HG03575 (cell line): ENCODE results near the gene ICE1.
"Not testable (repeated sequence)": the region's sequence is repeated elsewhere in the genome, so short reads cannot be mapped to it uniquely, and the experiment has no call there.

Experiments
- ATAC-seq: cut with Tn5 transposase; IDR thresholded peaks from one replicate; pipeline ENCODE4 v1.9.1; 2021; ENCODE audit not compliant: unreplicated experiment, insufficient number of reproducible peaks, low FRiP score; ENCODE audit errors: extremely low read depth

Gene ICE1

GRCh38 chr5:5398071-5398470 lies 24.4 kb upstream of the ICE1 start:
- ATAC-seq: no peak

- ATAC-seq: no peak
These were observed 21.4 kb upstream of the ICE1 start for GRCh38 chr5:5401095-5401494.

- no peak for ATAC-seq
These were observed 18.7 kb upstream of the ICE1 start for GRCh38 chr5:5403741-5404140.

DNA sequence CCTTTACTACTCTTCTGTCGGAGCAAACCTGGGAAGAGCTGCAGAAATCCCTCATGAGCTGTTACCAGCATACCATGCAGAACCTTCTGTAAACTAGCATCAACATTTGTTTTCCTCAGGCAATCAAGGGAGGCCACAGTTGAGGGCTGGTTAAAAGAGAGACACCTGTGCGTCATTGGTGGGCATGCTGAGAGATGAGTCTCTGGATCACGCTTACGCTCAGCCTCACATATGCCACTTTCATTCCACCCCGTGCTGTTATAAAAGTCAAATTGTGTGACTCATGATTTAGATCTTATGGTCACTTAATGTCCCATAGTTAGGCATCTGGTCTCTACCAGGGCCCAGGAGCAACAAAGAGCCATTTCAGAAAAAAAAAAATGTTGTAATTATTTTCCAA lies 18.1 kb upstream of the ICE1 start:
- ATAC-seq: no peak

DNA sequence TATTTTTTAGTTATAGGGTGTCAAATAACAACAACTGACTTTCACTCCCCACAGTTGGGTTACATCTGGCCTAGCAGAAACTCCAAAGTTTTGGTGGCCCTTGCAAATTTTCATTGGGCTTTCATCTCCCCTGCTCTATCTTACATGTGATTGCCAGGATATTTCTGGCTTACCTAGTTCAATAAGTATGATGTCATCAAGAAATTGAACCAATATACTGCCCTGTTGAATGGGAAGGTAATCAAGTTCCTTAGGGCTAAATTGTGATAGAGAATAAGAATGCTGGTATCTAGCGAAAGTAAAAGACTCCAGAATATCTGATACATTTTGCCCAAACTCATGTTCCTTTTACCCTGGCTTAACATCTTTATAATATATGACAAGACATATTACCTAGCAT lies 17.0 kb upstream of the ICE1 start:
- ATAC-seq: no peak

GRCh38 chr5:5407924-5408323 lies 14.6 kb upstream of the ICE1 start:
- ATAC-seq: no peak

DNA sequence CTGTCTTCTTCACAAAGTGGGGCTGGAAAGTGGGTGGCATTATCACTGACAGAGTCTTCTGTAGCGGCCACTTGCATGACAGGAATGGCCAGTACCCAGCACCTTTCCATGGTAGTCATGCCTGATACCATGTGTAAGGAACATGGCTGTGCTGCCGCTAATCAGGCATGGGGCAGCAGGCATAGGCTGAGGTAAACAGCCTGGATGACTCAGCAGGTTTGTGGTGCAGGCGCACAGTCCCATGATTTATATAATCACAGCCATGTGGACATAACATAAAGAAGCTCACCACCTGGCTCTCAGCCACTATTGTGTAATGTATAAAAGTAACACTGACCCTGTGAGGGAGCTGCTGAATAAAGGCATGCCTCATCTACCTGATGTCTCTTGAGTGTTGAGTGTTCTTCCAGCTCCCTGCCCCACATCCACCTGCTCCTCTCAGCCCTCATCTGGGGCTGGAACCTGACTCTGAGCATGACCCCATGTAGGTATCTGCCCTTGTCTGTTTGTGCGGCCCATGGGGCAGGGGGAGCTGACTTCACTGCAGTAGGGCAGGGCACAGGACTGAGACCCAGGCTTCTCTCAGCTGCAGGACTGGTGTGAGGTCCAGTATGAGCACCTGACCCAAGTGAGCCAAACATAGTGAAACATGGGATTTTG lies 13.2 kb upstream of the ICE1 start:
- no peak for ATAC-seq

GRCh38 chr5:5413856-5414255 lies 8.6 kb upstream of the ICE1 start:
- not testable (repeated sequence) for ATAC-seq

DNA sequence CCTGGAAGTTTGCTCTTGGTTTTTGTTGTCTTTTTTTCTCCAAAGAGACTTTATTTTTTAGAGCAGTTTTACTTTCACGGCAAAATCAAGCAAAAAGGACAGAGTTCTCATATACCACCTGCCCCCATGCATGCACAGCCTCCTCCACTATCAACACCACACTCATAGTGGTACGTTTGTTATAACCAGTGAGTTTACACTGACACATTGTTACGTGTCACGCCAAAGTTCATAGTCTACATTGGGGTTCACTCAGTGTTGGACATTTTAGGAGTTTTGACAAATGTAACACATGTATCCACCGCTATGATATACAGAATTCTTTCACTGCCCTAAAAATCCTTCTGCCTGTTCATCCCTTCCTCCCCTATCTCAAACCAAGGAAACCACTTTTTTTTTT lies 7.5 kb upstream of the ICE1 start:
- no peak for ATAC-seq

- ATAC-seq: no peak
These were observed 5.7 kb upstream of the ICE1 start for GRCh38 chr5:5416733-5417132.

DNA sequence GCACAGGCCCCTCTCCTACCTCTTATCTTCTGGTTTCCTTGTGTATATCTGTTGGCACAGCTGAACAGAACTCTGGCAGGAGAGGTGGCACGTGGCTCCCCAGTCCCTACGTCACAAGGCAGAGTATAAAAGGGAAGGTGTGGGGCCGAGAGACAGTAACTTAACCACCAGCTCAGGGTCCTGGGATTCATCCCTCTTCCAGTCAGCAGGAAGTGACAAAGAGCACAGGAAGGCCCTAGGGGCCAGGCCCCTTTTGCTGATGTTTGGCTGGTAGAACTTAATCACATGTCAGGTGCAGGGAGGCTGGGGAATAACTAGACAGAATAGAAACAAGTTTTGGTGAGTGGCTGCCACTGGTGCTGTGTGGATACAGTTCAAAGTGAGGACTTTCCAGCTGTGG lies 4.5 kb upstream of the ICE1 start:
- ATAC-seq: no peak

DNA sequence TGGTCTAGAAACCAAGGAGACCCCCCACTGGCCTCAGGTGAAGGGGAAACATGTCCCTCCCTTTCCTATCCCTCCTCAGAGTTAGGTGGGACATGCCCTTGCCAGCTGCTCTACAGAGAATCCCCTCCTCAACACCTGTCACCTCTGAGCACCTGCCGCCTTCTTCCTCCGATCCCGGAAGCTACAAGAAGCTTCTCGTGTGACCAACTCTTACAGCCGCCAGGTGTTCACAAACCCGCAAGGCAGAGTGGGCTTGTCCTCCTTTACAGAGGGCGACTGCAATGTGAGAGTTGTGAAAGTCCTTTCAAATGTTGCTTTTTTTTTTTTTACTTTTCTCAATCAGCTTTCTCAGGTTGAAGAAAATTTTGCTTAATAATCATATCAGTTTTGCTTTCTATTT lies 3.7 kb upstream of the ICE1 start:
- no peak for ATAC-seq

DNA sequence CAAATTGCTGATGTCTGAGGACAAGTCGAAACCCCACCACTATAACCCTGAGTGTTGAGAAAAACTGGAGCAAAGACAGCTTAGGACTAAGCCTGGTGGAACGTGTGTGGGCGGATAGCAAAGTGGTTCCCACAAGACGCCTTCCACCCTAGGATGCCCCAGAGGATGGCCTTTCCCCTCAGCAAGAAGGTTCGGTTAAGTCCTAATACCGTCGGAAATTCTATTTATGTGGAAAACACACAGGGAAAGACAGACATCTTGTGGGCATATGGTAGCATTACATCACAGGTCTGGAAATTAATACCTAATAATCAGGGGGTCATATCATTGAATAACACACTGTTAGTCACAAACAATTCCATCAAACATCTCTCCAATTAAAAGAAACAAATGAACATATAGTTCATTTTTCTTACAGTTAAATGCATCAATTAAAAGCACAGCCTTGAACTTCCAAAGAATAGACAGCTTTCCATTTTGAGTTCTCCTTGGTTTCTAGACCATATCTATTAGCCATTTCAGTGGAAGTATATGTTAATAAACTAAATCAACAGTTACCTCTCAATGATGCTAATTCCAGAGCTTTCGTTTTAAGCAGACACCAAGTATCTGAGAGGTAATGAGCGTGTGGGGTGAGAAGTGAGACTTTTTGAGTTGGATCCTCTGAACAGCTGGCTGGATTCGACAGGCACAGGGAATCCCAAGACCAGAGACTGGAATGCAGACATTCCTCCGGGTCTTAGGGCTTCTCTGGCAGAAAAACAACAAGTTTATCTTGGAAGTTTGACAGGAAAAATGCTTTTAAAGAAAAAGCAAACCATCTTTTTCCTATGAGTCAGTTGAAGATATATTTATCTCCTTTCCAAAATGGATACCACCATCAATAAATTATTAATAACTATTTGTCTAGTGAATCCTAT lies 2.9 kb upstream of the ICE1 start:
- no peak for ATAC-seq

DNA sequence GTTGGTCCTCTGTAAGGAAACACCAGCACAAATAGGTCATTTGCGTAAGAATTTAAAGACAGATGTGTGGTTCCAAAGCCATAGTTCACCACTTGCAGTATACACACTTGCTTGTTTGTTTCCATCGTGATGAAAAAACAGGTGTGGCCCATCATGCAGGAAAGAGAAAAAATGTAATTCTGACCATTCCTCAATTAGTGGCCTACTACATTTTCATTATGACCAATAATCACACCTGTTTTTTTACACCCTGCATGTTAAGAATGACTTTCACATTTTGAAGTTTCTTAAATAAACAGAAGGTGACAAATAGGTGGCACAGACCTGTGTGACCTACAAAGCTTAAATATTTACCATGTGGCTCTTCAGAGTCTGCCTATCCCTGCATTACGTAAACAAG lies 2.2 kb upstream of the ICE1 start:
- ATAC-seq: no peak

DNA sequence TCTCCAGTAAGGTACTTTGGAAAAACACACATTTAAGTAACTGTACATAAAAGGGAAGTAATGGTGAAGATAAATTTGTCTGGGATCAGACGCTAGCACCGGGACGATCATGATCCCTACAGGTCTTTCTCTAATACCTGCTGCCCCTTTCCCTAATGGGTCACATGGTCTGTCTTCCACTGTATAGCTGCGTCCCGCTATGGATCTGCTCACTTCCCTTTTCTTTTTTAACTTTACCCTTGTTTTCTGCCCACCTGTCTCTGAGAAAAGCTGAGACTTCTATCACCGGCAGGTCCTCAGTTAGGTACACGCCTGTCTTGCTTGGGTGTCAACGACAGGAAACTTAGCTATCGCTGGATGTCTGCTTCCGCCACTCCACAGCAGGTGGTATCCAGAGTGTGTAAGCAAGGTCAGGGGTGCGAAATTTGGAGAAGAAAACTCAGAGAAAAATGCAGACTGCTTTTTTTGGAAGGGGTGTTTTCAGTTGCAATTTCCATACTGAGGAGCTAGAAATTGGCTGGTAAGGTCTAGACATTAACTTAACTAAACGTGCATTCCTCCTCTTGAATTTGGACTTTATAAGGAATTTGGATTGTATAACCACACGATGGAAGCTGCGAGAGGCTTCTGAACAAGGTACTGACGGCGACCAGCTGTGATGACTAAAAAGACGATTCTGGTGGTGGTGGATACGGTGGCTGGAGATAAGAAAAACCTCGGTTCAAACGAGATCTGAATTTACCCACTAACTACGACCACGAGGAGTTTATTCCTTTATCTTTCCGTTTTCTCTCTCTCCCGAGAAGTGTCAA lies 1.1 kb upstream of the ICE1 start:
- no peak for ATAC-seq

DNA sequence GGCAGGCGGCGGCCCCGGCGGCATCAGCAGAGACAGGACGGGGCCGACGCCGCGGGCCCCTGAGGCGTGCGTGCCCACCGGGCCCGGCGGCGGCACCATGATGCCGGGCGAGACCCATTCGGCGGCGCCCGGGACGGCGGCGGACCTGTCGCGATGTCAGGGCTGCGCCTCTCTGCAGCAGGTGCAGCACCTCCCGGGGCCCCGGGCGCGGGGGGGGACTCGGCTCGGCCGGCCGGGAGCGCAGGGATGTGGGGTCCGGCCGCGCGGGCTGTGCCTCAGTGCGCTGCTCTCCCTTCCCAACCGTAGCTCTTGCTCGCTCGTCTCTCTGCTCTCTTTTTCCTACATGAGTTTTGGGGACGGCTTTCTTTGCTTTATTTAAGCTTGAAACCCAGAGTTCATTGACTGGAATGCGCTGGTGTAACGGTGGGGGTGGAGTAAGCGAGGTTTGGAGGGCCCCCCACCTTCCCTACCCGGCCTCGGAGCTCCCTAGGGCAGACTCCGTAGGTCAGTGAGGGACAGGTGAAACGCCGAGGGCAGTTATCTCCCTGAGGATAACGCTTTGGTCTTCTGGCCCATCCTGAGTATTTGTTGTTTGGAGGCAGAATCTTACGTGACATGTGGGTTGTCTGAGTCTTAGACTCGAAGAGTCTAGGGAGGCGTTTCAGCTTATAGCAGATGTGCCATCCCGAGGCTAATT lies 490 bp downstream of the ICE1 start:
- no peak for ATAC-seq

DNA sequence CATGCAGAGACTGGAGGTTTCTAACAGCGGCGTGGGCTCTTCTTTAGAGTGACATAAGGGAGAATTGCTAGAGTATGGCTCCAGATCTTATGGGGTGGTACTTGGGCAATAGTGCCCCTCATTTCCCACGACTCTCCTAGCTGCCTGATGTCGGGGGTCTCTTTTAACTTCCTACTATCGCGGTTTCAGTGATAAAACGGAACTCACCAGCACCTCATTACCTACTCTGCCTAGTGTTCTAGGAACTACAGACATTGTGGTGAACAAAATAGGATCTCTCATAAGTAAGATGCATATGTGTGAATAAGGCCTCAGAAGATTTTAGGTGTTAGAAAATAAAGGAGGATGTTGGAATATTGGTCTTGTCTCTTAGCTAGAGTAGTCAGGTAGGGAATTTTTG lies 1.1 kb downstream of the ICE1 start:
- ATAC-seq: no peak

DNA sequence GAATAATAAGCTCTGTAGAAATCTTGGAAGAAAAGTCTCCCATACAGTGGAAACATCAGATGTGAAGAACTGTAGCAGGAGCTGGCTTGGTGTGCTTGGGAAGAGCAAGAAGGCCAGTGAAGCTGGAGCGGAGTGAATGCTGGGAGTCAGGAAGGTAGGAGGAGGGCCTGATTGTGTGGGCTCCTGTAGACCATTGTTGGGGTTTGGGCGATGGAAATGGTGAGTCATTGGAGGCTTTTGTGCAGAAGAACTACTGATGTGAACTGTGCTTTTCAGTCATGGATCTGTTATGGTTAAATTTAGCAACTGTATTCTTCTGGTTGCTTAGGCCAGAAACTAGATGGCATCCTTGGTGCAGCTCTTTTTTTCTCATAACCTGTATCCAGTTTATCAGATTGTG lies 2.3 kb downstream of the ICE1 start:
- no peak for ATAC-seq

GRCh38 chr5:5430136-5430535 lies 7.7 kb downstream of the ICE1 start:
- ATAC-seq: no peak
